MCF 10A (cell line): ENCODE data around the gene AGAP1. TPM values are rescaled to one million over a fixed set of nuclear protein-coding genes. Genes with fewer than 3 reads are reported as not detected.

ENCODE experiments used
- BruUV-seq: library from RNA; stranded (reverse); fragments of 400-500 nt; replicated peaks from 2 replicates; lab custom pipeline; 2021; lab: Mats Ljungman, UMichigan
- CTCF ChIA-PET: fragments of 300-600 bp; sonication (Branson Sonifier 250); formaldehyde crosslinking; extraction: SDS; loops from one replicate; lab custom pipeline; 2021; ENCODE audit warnings: antibody characterized with exemption, inconsistent platforms; lab: Yijun Ruan, JAX
- POLR2A ChIA-PET: fragments of 300-600, 350-650 bp; sonication (Branson Sonifier 250); formaldehyde crosslinking; extraction: SDS; loops from one replicate; lab custom pipeline; 2020; ENCODE audit warnings: antibody characterized with exemption, inconsistent platforms; lab: Yijun Ruan, JAX
- DNase-seq: peaks from one replicate; pipeline ENCODE4 v3.0.0-alpha.2; 2018; ENCODE audit not compliant: unreplicated experiment
- H3K27ac Mint-ChIP-seq: one replicate; pipeline ENCODE4 v1.8.0; 2022; ENCODE audit warnings: mild to moderate bottlenecking, low read depth, mixed read lengths; ENCODE audit not compliant: unreplicated experiment
- H3K27me3 Mint-ChIP-seq: one replicate; pipeline ENCODE4 v1.8.0; 2022; ENCODE audit warnings: mixed read lengths; ENCODE audit not compliant: insufficient read depth, unreplicated experiment
- H3K36me3 Mint-ChIP-seq: one replicate; pipeline ENCODE4 v1.8.0; 2022; ENCODE audit warnings: mild to moderate bottlenecking, moderate library complexity, mixed read lengths; ENCODE audit not compliant: insufficient read depth, unreplicated experiment
- H3K4me1 Mint-ChIP-seq: one replicate; pipeline ENCODE4 v1.8.0; 2022; ENCODE audit warnings: mixed read lengths; ENCODE audit not compliant: insufficient read depth, unreplicated experiment
- H3K4me3 Mint-ChIP-seq: one replicate; pipeline ENCODE4 v1.8.0; 2022; ENCODE audit warnings: mild to moderate bottlenecking, moderate library complexity, mixed read lengths; ENCODE audit not compliant: unreplicated experiment
- H3K9me3 Mint-ChIP-seq: one replicate; pipeline ENCODE4 v1.8.0; 2022; ENCODE audit warnings: mixed read lengths; ENCODE audit not compliant: unreplicated experiment
- CTCF ChIP-seq: fragments of 200-600 bp; IDR thresholded peaks from one replicate; pipeline ENCODE4 v1.8.0; 2022; ENCODE audit warnings: antibody characterized with exemption, mild to moderate bottlenecking; ENCODE audit not compliant: unreplicated experiment
- intact Hi-C: fragments of 100-400 bp; cut with micrococcal nuclease; formaldehyde crosslinking; loops from 2 replicates; pipeline ENCODE4 v1.14.1; 2022
- total RNA-seq: library from RNA; stranded (reverse); gene quantifications from 2 replicates; pipeline ENCODE4 v1.2.3, GENCODE V29; 2022

Gene AGAP1
- total RNA-seq, 1 experiment from 2014 or later, result 41.3 TPM

GRCh38 chr2:235877275-235877802 lies 383.5 kb downstream of the AGAP1 start:
- no peaks in the 10 kb centered on the region for H3K4me1 Mint-ChIP-seq
- no peaks in the 10 kb centered on the region for H3K27me3 Mint-ChIP-seq
- intact Hi-C loops, result no loop called here
- no peak for TF ChIP-seq CTCF
- H3K27ac Mint-ChIP-seq, result no peak overlapping the region
- POLR2A ChIA-PET, result no interaction called here
- BruUV-seq, result no TSS peak
- H3K4me3 Mint-ChIP-seq, result no peak overlapping the region
- H3K9me3 Mint-ChIP-seq, result no peaks in the 10 kb centered on the region
- H3K36me3 Mint-ChIP-seq, result no peaks in the 10 kb centered on the region
- no peak for DNase-seq
- CTCF ChIA-PET, result no interaction called here

- no peak for TF ChIP-seq CTCF
- no TSS peak for BruUV-seq
- H3K9me3 Mint-ChIP-seq, result no peaks in the 10 kb centered on the region
- no peaks in the 10 kb centered on the region for H3K27me3 Mint-ChIP-seq
- no peak for DNase-seq
- intact Hi-C loops, result no loop called here
- H3K4me3 Mint-ChIP-seq, result no peak overlapping the region
- no peaks in the 10 kb centered on the region for H3K36me3 Mint-ChIP-seq
- ChIA-PET POLR2A (no interaction called here), CTCF (interaction anchor here (0.6 kb wide), 1 partner anchor 109 kb away, joined by 3 read pairs; no protein-coding TSS in a partner anchor)
- no peak overlapping the region for H3K27ac Mint-ChIP-seq
- H3K4me1 Mint-ChIP-seq, result no peaks in the 10 kb centered on the region
Measured at GRCh38 chr2:235879116-235879515, 385.3 kb downstream of the AGAP1 start.

- TSS peak; percentile 29 for BruUV-seq
Measured at GRCh38 chr2:235883675-235884074, 389.8 kb downstream of the AGAP1 start.

GRCh38 chr2:235889302-235889630 lies 395.4 kb downstream of the AGAP1 start:
- no peak for TF ChIP-seq CTCF
- Mint-ChIP-seq H3K4me3 (no peak overlapping the region), H3K9me3 (peaks cover 6% of the 10 kb centered on the region), H3K36me3 (peaks cover 39% of the 10 kb centered on the region), H3K27me3 (no peaks in the 10 kb centered on the region), H3K4me1 (no peaks in the 10 kb centered on the region), H3K27ac (no peak overlapping the region)
- DNase-seq, result no peak
- intact Hi-C loops, result no loop called here
- no TSS peak for BruUV-seq
- POLR2A ChIA-PET, result no interaction called here
- CTCF ChIA-PET, result interaction anchor here (0.6 to 2.2 kb wide), 5 partner anchors 8 to 1826 kb away, joined by 3 to 4 read pairs (median 3); no protein-coding TSS in a partner anchor

More at GRCh38 chr2:235883675-235884074, 389.8 kb downstream of the AGAP1 start:
- POLR2A ChIA-PET, result no interaction called here
- Mint-ChIP-seq H3K4me3 (no peak overlapping the region), H3K9me3 (peaks cover 6% of the 10 kb centered on the region), H3K4me1 (no peaks in the 10 kb centered on the region), H3K27ac (no peak overlapping the region), H3K27me3 (no peaks in the 10 kb centered on the region), H3K36me3 (peaks cover 13% of the 10 kb centered on the region)
- TF ChIP-seq CTCF, result no peak
- CTCF ChIA-PET, result interaction anchor here (0.5 to 0.9 kb wide), 2 partner anchors 45 to 53 kb away, joined by 3 to 4 read pairs; no protein-coding TSS in a partner anchor
- intact Hi-C loops, result no loop called here
- no peak for DNase-seq
